ENCODE results near the gene TCERG1L. TPM values are rescaled to one million over a fixed set of nuclear protein-coding genes. Genes with fewer than 3 reads are reported as not detected.
"Not testable (repeated sequence)": the region's sequence is repeated elsewhere in the genome, so short reads cannot be mapped to it uniquely, and the experiment has no call there.

TCERG1L gene
- total RNA-seq, 2 donors from 2014 or later: not detected

DNA sequence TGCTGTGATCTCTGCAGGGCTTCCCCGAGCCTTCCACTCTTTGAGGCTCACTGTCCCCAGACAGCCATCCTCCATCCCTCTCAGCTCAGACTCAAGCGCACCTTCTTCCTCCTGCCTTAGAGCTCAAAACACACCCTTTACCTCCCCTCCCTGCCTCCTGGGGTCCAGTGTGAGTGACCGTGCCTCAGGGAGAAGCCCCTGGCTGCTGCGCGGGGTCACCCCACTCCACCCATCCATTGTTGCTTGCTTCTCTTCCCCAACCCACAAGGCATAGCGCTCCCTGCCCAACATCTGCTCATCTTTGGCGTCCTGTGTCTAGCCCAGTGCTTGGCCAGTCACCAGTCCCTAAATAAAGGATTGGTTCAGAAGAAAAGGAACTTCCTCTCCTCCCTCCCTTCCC lies 170.3 kb downstream of the TCERG1L start:
- no peak for ATAC-seq
- Mint-ChIP-seq H3K27ac (no peak overlapping the region), H3K27me3 (no peaks in the 10 kb centered on the region), H3K4me1 (no peaks in the 10 kb centered on the region), H3K4me3 (no peak overlapping the region), H3K36me3 (ENCODE audit: low read depth) (no peaks in the 10 kb centered on the region)
- no peak for DNase-seq
- no peaks in the 10 kb centered on the region for H3K9me3 ChIP-seq (ENCODE audit: control insufficient read depth, low read length, poor library complexity, severe bottlenecking)

DNA sequence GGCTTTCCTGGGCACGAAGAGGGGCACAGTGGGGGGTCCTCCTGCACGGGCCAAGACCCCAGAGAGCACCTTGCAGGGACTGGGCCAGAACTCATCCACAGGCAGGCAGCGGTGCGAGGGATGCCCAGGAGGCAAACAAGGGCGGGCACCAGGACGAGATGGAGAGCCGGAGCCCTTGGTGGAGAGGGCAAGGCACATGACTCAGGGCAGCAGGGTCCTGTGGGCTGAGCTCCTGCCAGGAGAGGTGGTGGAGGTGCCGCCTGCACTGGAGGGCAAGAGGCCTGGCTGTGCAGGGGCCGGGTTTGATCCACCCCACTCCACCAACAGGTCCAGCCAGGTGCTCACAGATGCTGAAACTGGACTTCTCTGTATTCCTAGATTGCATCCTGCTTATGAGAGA lies 170.9 kb downstream of the TCERG1L start:
- ATAC-seq (no peak), DNase-seq (no peak)
- no peaks in the 10 kb centered on the region for H3K27me3 Mint-ChIP-seq
- no peaks in the 10 kb centered on the region for H3K4me1 Mint-ChIP-seq
- no peaks in the 10 kb centered on the region for H3K36me3 Mint-ChIP-seq (ENCODE audit: low read depth)
- H3K4me3 Mint-ChIP-seq: no peak overlapping the region
- no peak overlapping the region for H3K27ac Mint-ChIP-seq
- no peaks in the 10 kb centered on the region for H3K9me3 ChIP-seq (ENCODE audit: control insufficient read depth, low read length, poor library complexity, severe bottlenecking)

DNA sequence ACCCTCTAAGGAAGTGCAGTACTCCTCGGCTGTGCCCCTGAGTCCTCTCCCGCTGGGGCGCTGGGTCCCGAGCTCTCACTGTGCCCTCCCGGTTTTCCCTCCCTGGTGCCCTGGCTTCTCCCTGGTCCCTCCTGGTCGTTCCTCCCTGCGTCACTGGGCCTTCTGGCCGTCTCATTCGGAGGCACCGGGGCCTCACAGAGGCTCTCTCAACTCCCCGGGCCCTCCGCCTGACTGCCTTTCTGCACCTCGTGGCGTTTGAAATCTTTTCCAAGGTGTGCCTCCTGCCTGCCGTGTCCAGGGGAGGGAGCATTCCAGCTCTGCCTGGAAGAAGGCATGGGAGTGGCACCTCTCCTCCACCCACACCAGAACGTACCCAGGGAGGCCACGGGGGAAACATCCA lies 174.3 kb downstream of the TCERG1L start:
- Mint-ChIP-seq H3K4me3 (no peak overlapping the region), H3K27me3 (no peaks in the 10 kb centered on the region), H3K4me1 (no peaks in the 10 kb centered on the region), H3K27ac (no peak overlapping the region), H3K36me3 (ENCODE audit: low read depth) (no peaks in the 10 kb centered on the region)
- H3K9me3 ChIP-seq (ENCODE audit: control insufficient read depth, low read length, poor library complexity, severe bottlenecking): no peaks in the 10 kb centered on the region
- ATAC-seq: no peak
- DNase-seq: no peak

DNA sequence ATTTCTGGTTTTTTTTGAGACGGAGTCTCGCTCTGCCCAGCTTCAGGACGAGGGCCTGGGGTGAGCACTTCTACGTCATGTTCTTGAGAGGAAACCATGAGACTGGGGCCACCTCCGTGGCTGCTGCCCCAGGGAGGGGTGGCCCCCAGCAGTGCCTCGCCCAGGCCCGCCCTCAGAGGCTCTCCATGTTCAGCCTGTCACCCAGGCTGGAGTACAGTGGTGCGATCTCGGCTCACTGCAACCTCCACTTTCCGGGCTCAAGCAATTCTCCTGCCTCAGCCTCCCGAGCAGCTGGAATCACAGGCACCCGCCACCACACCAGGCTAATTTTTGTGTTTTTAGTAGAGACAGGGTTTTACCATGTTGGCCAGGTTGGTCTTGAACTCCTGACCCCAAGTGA lies 175.2 kb downstream of the TCERG1L start:
- H3K9me3 ChIP-seq (ENCODE audit: control insufficient read depth, low read length, poor library complexity, severe bottlenecking); H3K36me3 Mint-ChIP-seq (ENCODE audit: low read depth); H3K27ac Mint-ChIP-seq; H3K4me3 Mint-ChIP-seq; H3K27me3 Mint-ChIP-seq; H3K4me1 Mint-ChIP-seq; DNase-seq; ATAC-seq: not testable (repeated sequence)

DNA sequence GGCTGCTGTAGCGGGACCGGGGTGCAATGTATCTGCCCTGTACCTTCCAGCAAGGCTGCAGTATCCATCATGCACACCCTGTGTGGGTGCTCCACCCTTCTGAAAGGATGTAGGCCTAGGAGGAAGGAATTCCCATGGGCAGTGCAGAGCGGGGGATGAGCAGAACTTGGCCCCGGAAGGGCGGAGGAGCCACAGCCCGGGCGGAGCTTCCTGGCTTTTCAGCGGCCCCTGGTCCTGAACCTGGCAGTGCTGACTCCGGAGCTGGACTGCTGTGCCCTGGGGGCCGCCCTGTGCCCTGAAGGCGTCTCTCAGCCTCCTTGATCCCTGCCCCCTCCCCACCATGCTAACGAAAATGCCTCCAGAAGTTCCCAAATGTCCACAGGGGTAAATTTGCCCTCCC lies 175.8 kb downstream of the TCERG1L start:
- Mint-ChIP-seq H3K4me1 (no peaks in the 10 kb centered on the region), H3K4me3 (no peak overlapping the region), H3K36me3 (ENCODE audit: low read depth) (no peaks in the 10 kb centered on the region), H3K27ac (no peak overlapping the region), H3K27me3 (no peaks in the 10 kb centered on the region)
- DNase-seq (no peak), ATAC-seq (no peak)
- H3K9me3 ChIP-seq (ENCODE audit: control insufficient read depth, low read length, poor library complexity, severe bottlenecking): no peaks in the 10 kb centered on the region

DNA sequence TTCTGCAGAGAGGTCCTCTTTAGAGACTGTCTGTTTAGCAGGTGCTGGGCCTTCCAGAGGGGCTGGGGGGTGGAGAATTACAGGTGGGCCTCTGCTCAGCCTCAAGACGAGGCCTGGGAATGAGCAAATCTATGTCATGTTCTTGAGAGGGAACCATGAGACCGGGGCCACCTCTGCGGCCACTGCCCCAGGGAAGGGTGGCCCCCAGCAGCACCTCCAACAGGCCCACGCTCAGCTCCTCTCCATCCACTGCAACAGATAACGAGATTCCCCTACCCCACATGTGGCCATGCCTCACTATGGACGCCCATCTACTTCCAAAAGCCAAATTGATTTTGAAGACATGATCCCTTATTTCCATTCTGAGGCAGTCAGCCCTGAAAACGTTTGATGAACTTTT lies 176.9 kb downstream of the TCERG1L start:
- ATAC-seq (no peak), DNase-seq (no peak)
- Mint-ChIP-seq H3K27me3 (no peaks in the 10 kb centered on the region), H3K4me1 (no peaks in the 10 kb centered on the region), H3K36me3 (ENCODE audit: low read depth) (no peaks in the 10 kb centered on the region), H3K4me3 (no peak overlapping the region), H3K27ac (no peak overlapping the region)
- no peaks in the 10 kb centered on the region for H3K9me3 ChIP-seq (ENCODE audit: control insufficient read depth, low read length, poor library complexity, severe bottlenecking)

DNA sequence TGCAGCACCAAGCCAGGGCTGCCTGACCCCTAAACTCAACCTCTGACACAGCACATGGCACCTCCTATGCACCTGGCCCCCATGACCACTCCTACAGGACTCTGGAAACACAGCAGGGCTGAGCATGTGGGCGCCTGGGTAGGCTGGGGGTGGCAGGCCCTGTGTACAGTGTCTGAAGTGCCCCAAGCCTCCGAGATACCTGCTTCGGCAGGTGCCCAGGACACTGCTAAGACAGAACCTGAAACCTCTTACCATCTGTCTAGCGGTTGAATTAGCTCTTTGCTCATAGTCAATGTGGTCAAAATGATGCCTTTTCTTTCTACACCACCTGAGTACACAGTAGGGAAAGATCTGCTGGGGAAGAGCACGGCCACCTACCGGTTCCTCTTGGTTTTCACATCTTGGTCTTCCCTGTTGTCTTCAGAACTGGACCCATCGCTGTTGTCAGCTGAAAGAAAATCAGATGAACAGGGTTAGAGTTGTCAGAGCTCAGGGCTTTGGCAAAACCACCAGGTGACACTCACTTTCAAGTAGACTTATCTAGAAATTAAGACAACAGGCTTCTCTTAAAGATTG lies 177.4 kb downstream of the TCERG1L start:
- DNase-seq: no peak
- no peaks in the 10 kb centered on the region for H3K9me3 ChIP-seq (ENCODE audit: control insufficient read depth, low read length, poor library complexity, severe bottlenecking)
- no peak for ATAC-seq
- no peaks in the 10 kb centered on the region for H3K27me3 Mint-ChIP-seq
- H3K27ac Mint-ChIP-seq: no peak overlapping the region
- no peaks in the 10 kb centered on the region for H3K4me1 Mint-ChIP-seq
- H3K4me3 Mint-ChIP-seq: no peak overlapping the region
- no peaks in the 10 kb centered on the region for H3K36me3 Mint-ChIP-seq (ENCODE audit: low read depth)

DNA sequence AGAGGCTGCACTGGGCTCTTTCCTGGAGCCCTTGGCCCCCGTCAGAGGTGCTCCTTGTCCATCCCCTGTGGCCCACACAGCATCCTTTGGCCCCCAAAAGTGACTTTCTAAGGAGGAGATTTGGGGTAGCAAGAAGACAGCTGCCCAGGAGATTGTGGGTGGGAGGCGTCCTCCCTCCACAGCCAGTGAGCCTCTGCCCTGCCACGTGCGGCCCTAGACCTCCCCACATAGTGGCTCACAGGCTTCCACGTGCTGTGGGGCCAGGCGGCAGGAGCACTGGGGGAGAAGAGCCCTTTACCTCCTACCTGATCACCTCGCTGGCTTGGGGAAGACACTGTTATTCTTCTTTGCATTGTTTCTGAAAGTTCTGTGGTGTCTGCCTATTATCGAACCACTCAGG lies 178.8 kb downstream of the TCERG1L start:
- peaks cover 2% of the 10 kb centered on the region for H3K36me3 Mint-ChIP-seq (ENCODE audit: low read depth)
- no peak for ATAC-seq
- H3K27ac Mint-ChIP-seq: no peak overlapping the region
- H3K9me3 ChIP-seq (ENCODE audit: control insufficient read depth, low read length, poor library complexity, severe bottlenecking): no peaks in the 10 kb centered on the region
- H3K4me3 Mint-ChIP-seq: no peak overlapping the region
- no peaks in the 10 kb centered on the region for H3K4me1 Mint-ChIP-seq
- DNase-seq: no peak
- no peaks in the 10 kb centered on the region for H3K27me3 Mint-ChIP-seq

DNA sequence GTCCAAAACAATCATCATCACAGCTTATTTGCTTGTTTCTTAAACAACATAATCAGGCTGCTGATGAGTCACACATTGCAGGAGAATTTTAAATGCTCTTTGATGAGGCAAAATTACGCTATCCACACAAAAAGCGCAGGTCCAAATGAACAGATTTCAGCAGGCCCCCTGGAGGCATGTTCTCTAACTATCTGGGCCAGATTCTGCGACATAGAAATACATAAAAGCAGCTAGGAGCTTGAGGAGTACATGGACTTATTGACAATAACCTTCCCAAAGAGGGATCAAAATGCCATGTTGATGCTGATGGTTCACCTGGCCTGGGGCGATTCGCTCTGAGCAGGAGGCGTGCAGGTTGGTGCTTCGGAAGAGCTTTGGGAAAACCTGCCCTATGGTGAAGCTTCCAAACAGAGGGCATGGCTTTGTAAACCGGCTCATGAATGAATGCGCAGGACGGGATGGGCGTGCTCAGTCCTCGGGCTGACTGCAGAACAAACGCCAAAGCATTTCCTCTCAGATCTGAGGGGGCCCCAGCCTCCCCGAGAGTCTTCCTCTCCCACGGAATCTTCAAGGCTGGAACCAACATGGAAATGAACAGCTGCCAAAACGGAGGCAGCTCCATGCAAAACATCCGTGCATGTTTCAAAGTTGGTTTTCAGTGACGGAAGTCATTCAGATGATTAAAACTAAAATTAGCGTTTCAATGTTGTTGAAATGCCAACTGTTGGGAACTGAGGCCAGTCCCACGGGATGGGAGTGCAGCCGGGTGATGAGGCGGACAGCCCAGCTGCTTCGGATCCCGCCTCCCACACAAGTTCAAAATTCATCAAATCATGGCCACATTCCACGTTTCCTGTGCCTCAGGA lies 179.6 kb downstream of the TCERG1L start:
- peaks cover 2% of the 10 kb centered on the region for H3K36me3 Mint-ChIP-seq (ENCODE audit: low read depth)
- H3K27me3 Mint-ChIP-seq: no peaks in the 10 kb centered on the region
- no peak overlapping the region for H3K4me3 Mint-ChIP-seq
- ATAC-seq (no peak), DNase-seq (no peak)
- no peaks in the 10 kb centered on the region for H3K4me1 Mint-ChIP-seq
- no peak overlapping the region for H3K27ac Mint-ChIP-seq
- no peaks in the 10 kb centered on the region for H3K9me3 ChIP-seq (ENCODE audit: control insufficient read depth, low read length, poor library complexity, severe bottlenecking)

DNA sequence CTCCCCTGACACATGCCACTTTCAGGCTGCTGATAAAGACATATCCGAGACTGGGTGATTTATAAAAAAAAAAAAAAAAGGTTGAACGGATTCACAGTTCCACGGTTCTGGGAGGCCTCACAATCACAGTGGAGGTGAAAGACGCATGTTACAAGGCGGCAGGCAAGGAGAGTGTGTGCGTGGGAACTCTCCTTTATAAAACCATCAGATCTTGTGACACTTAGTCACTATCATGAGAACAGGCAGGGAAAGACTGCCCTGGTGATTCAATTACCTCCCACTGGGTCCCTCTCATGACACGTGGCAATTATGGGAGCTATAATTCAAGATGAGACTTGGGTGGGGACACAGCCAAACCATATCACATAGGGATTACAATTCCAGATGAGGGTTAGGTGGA lies 181.5 kb downstream of the TCERG1L start:
- H3K9me3 ChIP-seq (ENCODE audit: control insufficient read depth, low read length, poor library complexity, severe bottlenecking): no peaks in the 10 kb centered on the region
- H3K27me3 Mint-ChIP-seq: peaks cover 4% of the 10 kb centered on the region
- H3K4me3 Mint-ChIP-seq: no peak overlapping the region
- no peak for DNase-seq
- peaks cover 2% of the 10 kb centered on the region for H3K36me3 Mint-ChIP-seq (ENCODE audit: low read depth)
- H3K4me1 Mint-ChIP-seq: no peaks in the 10 kb centered on the region
- no peak for ATAC-seq
- H3K27ac Mint-ChIP-seq: no peak overlapping the region

DNA sequence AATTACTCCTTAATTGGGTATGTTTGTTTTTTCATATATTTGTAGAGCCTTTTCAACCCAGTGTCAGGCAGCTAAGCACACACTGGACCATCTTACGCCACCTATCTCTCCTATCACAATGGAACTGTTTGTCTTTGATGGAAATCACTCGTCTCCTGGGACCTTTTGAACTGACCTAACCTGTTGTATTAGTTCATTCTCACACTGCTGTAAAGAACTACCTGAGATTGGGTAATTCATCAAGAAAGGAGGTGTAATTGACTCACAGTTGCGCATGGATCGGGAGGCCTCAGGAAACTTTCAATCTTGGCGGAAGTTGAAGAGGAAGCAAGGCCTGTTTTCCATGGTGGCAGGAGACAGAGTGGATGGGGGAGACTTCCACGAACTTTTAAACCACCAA lies 182.0 kb downstream of the TCERG1L start:
- no peak for ATAC-seq
- Mint-ChIP-seq H3K36me3 (ENCODE audit: low read depth) (peaks cover 2% of the 10 kb centered on the region), H3K4me3 (no peak overlapping the region), H3K27ac (no peak overlapping the region), H3K27me3 (peaks cover 4% of the 10 kb centered on the region), H3K4me1 (no peaks in the 10 kb centered on the region)
- no peak for DNase-seq
- H3K9me3 ChIP-seq (ENCODE audit: control insufficient read depth, low read length, poor library complexity, severe bottlenecking): no peaks in the 10 kb centered on the region

DNA sequence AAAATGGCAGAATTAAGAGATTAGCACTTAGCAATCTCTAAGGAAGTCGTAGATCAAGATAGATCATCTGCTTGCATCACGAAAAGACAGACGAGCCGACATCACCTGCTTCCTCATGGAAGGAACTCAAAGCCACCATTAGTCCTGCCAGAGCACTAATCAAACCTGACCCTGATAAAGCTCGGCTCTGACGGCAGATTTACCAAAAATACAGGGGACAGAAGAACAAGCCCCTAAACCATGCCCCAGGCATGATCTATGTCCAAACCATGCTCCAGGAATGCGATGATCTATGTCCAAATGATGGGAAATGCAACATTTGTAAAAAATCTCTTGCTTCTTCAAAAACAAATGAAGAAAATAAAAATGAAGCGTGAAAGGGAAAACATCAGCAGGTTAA lies 182.8 kb downstream of the TCERG1L start:
- no peaks in the 10 kb centered on the region for H3K9me3 ChIP-seq (ENCODE audit: control insufficient read depth, low read length, poor library complexity, severe bottlenecking)
- ATAC-seq (no peak), DNase-seq (no peak)
- H3K36me3 Mint-ChIP-seq (ENCODE audit: low read depth): peaks cover 2% of the 10 kb centered on the region
- H3K4me3 Mint-ChIP-seq: no peak overlapping the region
- H3K27me3 Mint-ChIP-seq: peaks cover 4% of the 10 kb centered on the region
- H3K4me1 Mint-ChIP-seq: no peaks in the 10 kb centered on the region
- no peak overlapping the region for H3K27ac Mint-ChIP-seq

DNA sequence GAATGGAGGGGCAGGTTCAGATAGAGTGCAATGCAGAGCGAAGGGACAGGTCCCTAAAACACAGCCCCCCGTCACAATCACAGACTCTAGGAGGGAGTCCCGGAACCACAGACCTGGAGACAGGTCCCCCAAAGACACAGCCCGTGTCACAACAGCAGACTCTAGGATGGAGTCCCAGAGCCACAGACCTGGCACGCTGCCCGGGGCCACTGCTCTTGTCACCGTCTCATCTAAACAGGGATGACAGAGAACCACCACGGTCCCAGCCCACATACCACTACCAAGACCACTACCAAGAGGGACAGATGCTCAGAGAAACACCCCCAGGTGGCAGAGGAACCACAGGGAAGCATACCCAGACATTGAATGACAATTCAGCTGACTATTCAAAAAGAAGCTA lies 183.9 kb downstream of the TCERG1L start:
- Mint-ChIP-seq H3K4me3 (no peak overlapping the region), H3K27ac (no peak overlapping the region), H3K4me1 (no peaks in the 10 kb centered on the region), H3K36me3 (ENCODE audit: low read depth) (peaks cover 2% of the 10 kb centered on the region), H3K27me3 (peaks cover 4% of the 10 kb centered on the region)
- ATAC-seq (no peak), DNase-seq (no peak)
- no peaks in the 10 kb centered on the region for H3K9me3 ChIP-seq (ENCODE audit: control insufficient read depth, low read length, poor library complexity, severe bottlenecking)

DNA sequence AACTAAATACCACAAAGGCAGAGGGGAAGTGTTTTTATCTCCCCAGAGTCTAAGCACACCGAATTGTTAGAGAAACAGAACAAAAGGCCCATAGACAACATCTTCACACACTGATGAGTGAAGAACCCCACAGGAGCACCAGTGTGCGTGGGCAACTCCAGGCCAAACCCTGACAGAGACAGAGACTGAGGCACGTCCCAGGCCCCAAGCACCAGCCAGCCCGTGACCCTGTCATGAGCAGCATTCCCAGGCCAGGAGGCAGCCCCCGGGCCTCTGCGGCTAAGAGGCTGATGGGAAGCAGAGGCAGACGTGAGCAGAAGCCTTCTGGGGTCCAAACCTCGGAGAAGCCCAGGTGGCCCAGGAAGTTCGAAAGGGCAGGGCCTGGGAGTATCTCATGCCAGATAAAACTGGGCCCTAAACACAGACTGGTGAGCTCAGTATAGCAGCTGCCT lies 184.4 kb downstream of the TCERG1L start:
- Mint-ChIP-seq H3K36me3 (ENCODE audit: low read depth) (peaks cover 2% of the 10 kb centered on the region), H3K27me3 (peaks cover 4% of the 10 kb centered on the region), H3K4me3 (no peak overlapping the region), H3K27ac (no peak overlapping the region), H3K4me1 (no peaks in the 10 kb centered on the region)
- H3K9me3 ChIP-seq (ENCODE audit: control insufficient read depth, low read length, poor library complexity, severe bottlenecking): no peaks in the 10 kb centered on the region
- ATAC-seq (no peak), DNase-seq (no peak)

All from T-helper 17 cell (primary cell).